ENCODE data around the gene IFFO2. TPM values are rescaled to one million over a fixed set of nuclear protein-coding genes. Genes with fewer than 3 reads are reported as not detected.

Gene IFFO2
- total and polyA plus RNA-seq, 2 donors (not counting 1 experiment from before 2014, with no cell fraction given) = 16.8 to 19.2 TPM

- DNase-seq (no peak), ATAC-seq (ENCODE audit: low read depth) (no peak)
- Histone ChIP-seq H3K9ac (ENCODE audit: low read length) (no peak overlapping the region), H3K4me3 (ENCODE audit: control extremely low read depth in 1 of 5, extremely low read depth in 1 of 5, insufficient read depth in 1 of 5, low read depth in 2 of 5, low read length in 4 of 5) (no peak overlapping the region), H3K27ac (ENCODE audit: low read length in 2 of 2) (no peak overlapping the region), H3K9me3 (ENCODE audit: control extremely low read depth in 1 of 3, control insufficient read depth in 2 of 3, insufficient read depth in 1 of 3, low read length in 2 of 3) (peaks cover 0 to 7% (median 5%) of the 10 kb centered on the region in 3 donors), H2AFZ (ENCODE audit: insufficient read depth, low read depth, low read length, poor library complexity, severe bottlenecking) (no peak overlapping the region), H3K4me1 (ENCODE audit: control insufficient read depth in 2 of 2, insufficient read depth in 2 of 2, low read length in 2 of 2) (no peaks in the 10 kb centered on the region), H3K36me3 (replicated peaks in 1 of 2; ENCODE audit: control extremely low read depth in 1 of 2, control insufficient read depth in 1 of 2, extremely low read depth in 1 of 2, insufficient read depth in 2 of 2, low read length in 1 of 2) (no peaks in the 10 kb centered on the region), H4K20me1 (ENCODE audit: control insufficient read depth, insufficient read depth, low read length, poor library complexity, severe bottlenecking) (no peaks in the 10 kb centered on the region), H3K79me2 (ENCODE audit: control insufficient read depth, insufficient read depth, low read length) (no peaks in the 10 kb centered on the region), H3K27me3 (replicated peaks in 1 of 4; ENCODE audit: control extremely low read depth in 1 of 4, control insufficient read depth in 3 of 4, insufficient read depth in 4 of 4, low read length in 3 of 4) (peaks cover 0 to 8% (median 4%) of the 10 kb centered on the region in 4 experiments), H3K4me2 (replicated peaks; ENCODE audit: low read depth, low read length, poor library complexity, severe bottlenecking) (no peak overlapping the region)
- ChIA-PET POLR2A (no interaction called here), CTCF (no interaction called here)
- peaks cover 35% of the 10 kb centered on the region for H3K27me3 Mint-ChIP-seq
- no peak overlapping the region for H3K27ac Mint-ChIP-seq
- no peak for TF ChIP-seq EZH2 (IDR thresholded peaks at IDR 0.05; ENCODE audit: borderline replicate concordance, insufficient read depth, low read depth, low read length, poor library complexity, severe bottlenecking)
- TF ChIP-seq, protein P1, sequence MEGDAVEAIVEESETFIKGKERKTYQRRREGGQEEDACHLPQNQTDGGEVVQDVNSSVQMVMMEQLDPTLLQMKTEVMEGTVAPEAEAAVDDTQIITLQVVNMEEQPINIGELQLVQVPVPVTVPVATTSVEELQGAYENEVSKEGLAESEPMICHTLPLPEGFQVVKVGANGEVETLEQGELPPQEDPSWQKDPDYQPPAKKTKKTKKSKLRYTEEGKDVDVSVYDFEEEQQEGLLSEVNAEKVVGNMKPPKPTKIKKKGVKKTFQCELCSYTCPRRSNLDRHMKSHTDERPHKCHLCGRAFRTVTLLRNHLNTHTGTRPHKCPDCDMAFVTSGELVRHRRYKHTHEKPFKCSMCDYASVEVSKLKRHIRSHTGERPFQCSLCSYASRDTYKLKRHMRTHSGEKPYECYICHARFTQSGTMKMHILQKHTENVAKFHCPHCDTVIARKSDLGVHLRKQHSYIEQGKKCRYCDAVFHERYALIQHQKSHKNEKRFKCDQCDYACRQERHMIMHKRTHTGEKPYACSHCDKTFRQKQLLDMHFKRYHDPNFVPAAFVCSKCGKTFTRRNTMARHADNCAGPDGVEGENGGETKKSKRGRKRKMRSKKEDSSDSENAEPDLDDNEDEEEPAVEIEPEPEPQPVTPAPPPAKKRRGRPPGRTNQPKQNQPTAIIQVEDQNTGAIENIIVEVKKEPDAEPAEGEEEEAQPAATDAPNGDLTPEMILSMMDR (IDR thresholded peaks at IDR 0.05) = no peak
- H3K4me1 Mint-ChIP-seq = no peaks in the 10 kb centered on the region
- WGBS (ENCODE audit: insufficient coverage) = 51% methylated on average over 4 of the region's 4 CpGs
- intact Hi-C loops (cut with micrococcal nuclease) = no loop called here
- H3K9me3 Mint-ChIP-seq (ENCODE audit: insufficient read depth) = peaks cover 13% of the 10 kb centered on the region
- H3K4me3 Mint-ChIP-seq = no peak overlapping the region
Observed at GRCh38 chr1:19006000-19006399, 49.5 kb upstream of the IFFO2 start.

- Histone ChIP-seq H2AFZ (ENCODE audit: insufficient read depth, low read depth, low read length, poor library complexity, severe bottlenecking) (no peak overlapping the region), H3K9me3 (ENCODE audit: control extremely low read depth in 1 of 3, control insufficient read depth in 2 of 3, insufficient read depth in 1 of 3, low read length in 2 of 3) (peaks cover 0 to 10% (median 9%) of the 10 kb centered on the region in 3 donors), H3K4me1 (ENCODE audit: control insufficient read depth in 2 of 2, insufficient read depth in 2 of 2, low read length in 2 of 2) (no peaks in the 10 kb centered on the region), H3K4me2 (replicated peaks; ENCODE audit: low read depth, low read length, poor library complexity, severe bottlenecking) (no peak overlapping the region), H3K9ac (ENCODE audit: low read length) (no peak overlapping the region), H3K27ac (ENCODE audit: low read length in 2 of 2) (no peak overlapping the region), H3K36me3 (replicated peaks in 1 of 2; ENCODE audit: control extremely low read depth in 1 of 2, control insufficient read depth in 1 of 2, extremely low read depth in 1 of 2, insufficient read depth in 2 of 2, low read length in 1 of 2) (no peaks in the 10 kb centered on the region), H3K4me3 (ENCODE audit: control extremely low read depth in 1 of 5, extremely low read depth in 1 of 5, insufficient read depth in 1 of 5, low read depth in 2 of 5, low read length in 4 of 5) (no peak overlapping the region), H4K20me1 (ENCODE audit: control insufficient read depth, insufficient read depth, low read length, poor library complexity, severe bottlenecking) (no peaks in the 10 kb centered on the region), H3K27me3 (replicated peaks in 1 of 4; ENCODE audit: control extremely low read depth in 1 of 4, control insufficient read depth in 3 of 4, insufficient read depth in 4 of 4, low read length in 3 of 4) (peaks cover 0 to 8% (median 4%) of the 10 kb centered on the region in 4 experiments), H3K79me2 (ENCODE audit: control insufficient read depth, insufficient read depth, low read length) (no peaks in the 10 kb centered on the region)
- ChIA-PET CTCF (no interaction called here), POLR2A (no interaction called here)
- H3K9me3 Mint-ChIP-seq (ENCODE audit: insufficient read depth) = peaks cover 13% of the 10 kb centered on the region
- no peak overlapping the region for H3K4me3 Mint-ChIP-seq
- 100% methylated on average over 9 of the region's 11 CpGs for WGBS (ENCODE audit: insufficient coverage)
- DNase-seq (no peak), ATAC-seq (ENCODE audit: low read depth) (no peak)
- intact Hi-C loops (cut with micrococcal nuclease) = no loop called here
- H3K4me1 Mint-ChIP-seq = no peaks in the 10 kb centered on the region
- H3K27me3 Mint-ChIP-seq = peaks cover 29% of the 10 kb centered on the region
- no peak for TF ChIP-seq EZH2 (IDR thresholded peaks at IDR 0.05; ENCODE audit: borderline replicate concordance, insufficient read depth, low read depth, low read length, poor library complexity, severe bottlenecking)
- TF ChIP-seq, protein P1 (IDR thresholded peaks at IDR 0.05) = no peak
- H3K27ac Mint-ChIP-seq = no peak overlapping the region
Observed at GRCh38 chr1:19003371-19004290, 47.2 kb upstream of the IFFO2 start.
